ENCODE measurements around the gene ARHGEF4.

DNA sequence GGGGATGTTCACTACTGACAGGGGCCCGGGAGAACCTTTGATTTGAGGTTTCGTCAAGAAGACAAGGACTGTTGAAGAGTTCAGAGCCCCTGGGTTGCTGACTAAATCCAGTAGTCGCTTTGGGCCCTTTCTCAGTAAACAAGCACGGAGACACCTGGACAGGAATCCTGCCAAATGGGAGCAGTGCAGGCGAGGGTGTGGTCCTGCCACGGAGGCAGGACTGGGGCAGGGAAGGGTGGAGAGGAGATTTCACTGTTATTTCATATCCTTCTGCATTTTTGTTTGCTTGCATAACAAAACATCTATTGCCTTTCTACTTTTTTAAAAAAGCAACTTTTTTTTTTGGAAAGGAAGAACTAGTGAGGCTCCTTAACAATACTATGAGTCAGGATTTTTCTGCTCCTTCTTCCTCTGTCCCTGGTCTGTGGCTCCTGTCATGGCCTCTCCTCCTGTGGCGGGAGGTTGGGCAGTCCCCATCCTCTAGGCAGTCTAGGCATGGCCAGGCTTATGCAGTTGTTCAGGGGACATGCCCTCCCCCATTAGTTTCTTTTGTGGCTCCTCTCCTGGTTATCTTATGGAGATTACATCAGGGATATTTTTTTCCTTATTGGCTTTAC lies 57.7 kb downstream of the ARHGEF4 start:
- TF ChIP-seq POLR2A (IDR thresholded peaks at IDR 0.05; ENCODE audit: low read depth, low read length) (no peak), CTCF (IDR thresholded peaks at IDR 0.05; ENCODE audit: extremely low read depth in 1 of 2, insufficient read depth in 1 of 2, low read depth in 1 of 2, low read length in 2 of 2) (no peak), EZH2 (IDR thresholded peaks at IDR 0.05; ENCODE audit: borderline replicate concordance, low read depth, low read length, severe bottlenecking) (no peak), MYC (IDR thresholded peaks at IDR 0.05; ENCODE audit: low read depth, low read length) (no peak)

Data from endothelial cell of umbilical vein (primary cell).